Measurements from ENCODE around the gene ZSCAN29.

ZSCAN29 gene

GRCh38 chr15:43346305-43346704 is 24.5 kb downstream of the ZSCAN29 start:
- no peak for DNase-seq

- no peak for DNase-seq
Measured at GRCh38 chr15:43330780-43331087, 40.1 kb downstream of the ZSCAN29 start.

GRCh38 chr15:43329960-43330779 is 40.7 kb downstream of the ZSCAN29 start, which contains the start of gene LCMT2:
Gene LCMT2 (minus strand): TSS chr15:43330573. CDS start chr15:43330489, 84 bp downstream.
- DNase-seq = peak; percentile 14

- no peak for DNase-seq
Measured at GRCh38 chr15:43329217-43329959, 41.5 kb downstream of the ZSCAN29 start.

GRCh38 chr15:43325039-43325684 is 45.7 kb downstream of the ZSCAN29 start:
- DNase-seq = no peak

- DNase-seq = no peak
Measured at GRCh38 chr15:43318990-43319771, 51.7 kb downstream of the ZSCAN29 start.

GRCh38 chr15:43317566-43318184 is 53.2 kb downstream of the ZSCAN29 start:
- DNase-seq = no peak

GRCh38 chr15:43316971-43317346 is 53.9 kb downstream of the ZSCAN29 start:
- no peak for DNase-seq

GRCh38 chr15:43316016-43316970 is 54.5 kb downstream of the ZSCAN29 start:
- DNase-seq = no peak

GRCh38 chr15:43314171-43314570 is 56.7 kb downstream of the ZSCAN29 start:
- DNase-seq = no peak

GRCh38 chr15:43312378-43312777 is 58.5 kb downstream of the ZSCAN29 start:
- DNase-seq = no peak
